Stimulated activated CD4-positive, alpha-beta T cell treated with anti-CD3 and anti-CD28 coated beads, TNF-alpha, amount 100 ng/mL, for 48 hours (primary cell): ENCODE data around the gene PTPMT1.
A peak's percentile ranks its signal among the peaks of the same experiment; 100 is the strongest.
"Not testable (repeated sequence)": the region's sequence is repeated elsewhere in the genome, so short reads cannot be mapped to it uniquely, and the experiment has no call there.

Experiments used
- DNase-seq, 3 donors: peaks; one replicate each; pipeline ENCODE4 v3.0.0-alpha.2; 2020; ENCODE audit warnings: low read depth in 3 of 3

The PTPMT1 gene

DNA sequence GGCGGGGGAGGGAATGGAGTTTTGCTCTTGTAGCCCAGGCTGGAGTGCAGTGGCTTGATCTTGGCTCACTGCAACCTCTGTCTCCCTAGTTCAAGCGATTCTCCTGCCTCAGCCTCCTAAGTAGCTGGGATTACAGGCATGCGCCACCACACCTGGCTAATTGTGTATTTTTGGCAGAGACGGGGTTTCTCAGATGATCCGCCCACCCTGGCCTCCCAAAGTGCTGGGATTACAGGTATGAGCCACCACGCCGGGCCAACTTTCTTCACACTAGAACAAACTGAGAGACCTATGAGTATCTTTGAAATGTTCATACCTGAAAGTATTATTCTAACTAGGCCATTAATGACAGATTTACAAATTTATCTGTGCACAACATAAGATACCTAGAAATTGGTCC, 19.1 kb upstream of the PTPMT1 start:
- not testable (repeated sequence) for DNase-seq

- DNase-seq, result no peak
Measured at GRCh38 chr11:47550288-47551047, 14.9 kb upstream of the PTPMT1 start.

- DNase-seq, result no peak
Measured at GRCh38 chr11:47551086-47551485, 14.3 kb upstream of the PTPMT1 start.

DNA sequence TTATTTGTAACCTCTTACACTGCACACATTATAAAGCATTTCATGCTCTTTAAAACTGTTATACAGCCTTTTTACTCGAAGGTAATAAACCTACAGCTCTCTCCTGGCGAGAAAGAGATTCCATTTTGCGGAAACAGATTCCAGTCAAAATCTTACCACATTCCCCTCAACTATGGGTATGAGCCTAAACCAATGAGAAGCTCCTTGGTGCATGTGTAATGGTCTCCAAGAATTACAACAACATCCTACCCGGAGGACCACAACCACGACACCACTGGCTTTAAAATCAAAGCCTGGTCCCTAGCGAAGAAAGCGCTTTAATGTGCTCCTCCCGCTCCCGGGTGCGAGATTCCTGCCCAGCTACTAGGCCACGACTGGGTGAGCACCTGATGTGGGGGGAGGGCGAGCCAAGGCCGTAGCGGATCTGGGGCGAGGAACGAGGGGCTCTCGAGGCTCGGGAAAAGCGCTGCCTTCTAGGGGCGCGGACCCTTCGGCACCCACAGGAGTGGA, 13.3 kb upstream of the PTPMT1 start:
- DNase-seq, result peak in 1 of 3 donors; percentile 18

DNA sequence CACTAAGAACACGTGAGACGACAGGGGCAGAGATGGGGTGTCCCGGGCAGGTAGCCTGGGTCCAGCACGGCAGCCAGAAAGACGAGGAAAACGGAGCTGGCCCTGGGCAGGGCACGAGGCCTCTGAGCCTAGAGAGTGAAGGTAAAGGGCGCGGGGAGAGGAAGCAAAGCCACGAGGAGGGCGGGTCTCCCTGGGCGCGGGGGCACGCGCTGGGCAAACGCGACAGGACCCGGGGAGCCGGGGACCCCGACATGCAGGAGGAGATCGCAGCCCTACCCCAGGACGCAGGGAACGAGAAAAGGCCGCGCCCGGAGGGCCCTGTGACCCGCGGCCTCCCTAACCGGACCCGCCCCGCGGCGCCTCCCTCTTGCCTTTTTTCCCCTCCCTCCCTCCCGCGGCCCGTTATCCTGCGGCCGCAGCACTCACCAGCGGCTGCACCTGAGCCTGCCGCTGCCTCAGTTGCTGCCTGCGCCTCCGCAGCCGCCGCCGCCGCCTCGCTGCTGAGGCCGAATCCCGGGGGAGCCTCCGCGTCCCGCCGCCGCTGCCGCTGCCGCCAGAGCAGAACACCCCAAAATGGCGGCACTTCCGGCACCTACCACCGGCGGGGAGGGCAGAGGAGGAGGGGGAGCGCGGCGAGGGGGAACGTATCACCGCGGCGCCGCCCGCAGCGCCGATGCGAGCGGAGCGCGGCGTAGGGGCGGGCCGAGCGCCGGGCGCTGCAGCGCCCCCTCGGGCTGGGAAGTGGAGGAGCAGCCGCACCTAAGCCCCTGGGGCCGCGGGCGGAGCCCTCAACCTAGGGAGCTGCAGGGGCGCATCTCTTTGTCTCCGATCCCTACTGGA, 12.6 kb upstream of the PTPMT1 start, which contains the start of gene CELF1:
CELF1 (minus strand) TSS at position 567 of the 840 bp plus-strand sequence. CDS start 53,609 bp downstream, outside the sequence.
- DNase-seq, result peak; percentile 86 to 90 (median 88)

- DNase-seq, result no peak
Measured at GRCh38 chr11:47553406-47553743, 12.0 kb upstream of the PTPMT1 start.

- DNase-seq, result not testable (repeated sequence)
Measured at GRCh38 chr11:47557004-47557403, 8.4 kb upstream of the PTPMT1 start.

GRCh38 chr11:47558695-47559094, 6.7 kb upstream of the PTPMT1 start:
- no peak for DNase-seq

- no peak for DNase-seq
Measured at GRCh38 chr11:47560426-47560825, 5.0 kb upstream of the PTPMT1 start.

- not testable (repeated sequence) for DNase-seq
Measured at GRCh38 chr11:47562393-47562792, 3.0 kb upstream of the PTPMT1 start.

- not testable (repeated sequence) for DNase-seq
Measured at GRCh38 chr11:47564366-47564765, 1.0 kb upstream of the PTPMT1 start.

DNA sequence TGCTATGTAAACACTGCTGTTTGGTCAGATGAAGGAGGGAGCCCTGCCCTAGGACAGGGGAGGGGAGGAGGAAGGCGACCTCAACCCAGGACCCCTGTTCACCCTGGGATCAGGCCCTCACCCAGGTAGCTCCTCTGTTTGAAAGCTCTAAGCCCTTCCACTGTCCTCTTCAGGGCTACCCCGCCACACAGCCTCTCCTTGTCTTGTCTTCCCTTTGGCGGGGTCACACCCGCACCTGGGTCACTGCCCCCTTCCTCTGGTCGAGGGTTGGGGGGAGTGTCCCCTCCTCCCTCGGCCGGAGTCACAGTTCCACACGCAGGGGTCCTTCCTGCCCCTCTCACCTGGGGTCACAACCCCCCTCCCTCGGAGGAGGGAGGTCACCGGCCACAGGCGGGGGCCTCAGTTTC, 463 bp upstream of the PTPMT1 start:
- DNase-seq, result no peak

- DNase-seq, result no peak
Measured at GRCh38 chr11:47566149-47566698, 825 bp downstream of the PTPMT1 start.

- DNase-seq, result no peak
Measured at GRCh38 chr11:47569646-47570045, 4.2 kb downstream of the PTPMT1 start.

- DNase-seq, result no peak
Measured at GRCh38 chr11:47570651-47571356, 5.4 kb downstream of the PTPMT1 start.

- no peak for DNase-seq
Measured at GRCh38 chr11:47571357-47571729, 5.9 kb downstream of the PTPMT1 start.

DNA sequence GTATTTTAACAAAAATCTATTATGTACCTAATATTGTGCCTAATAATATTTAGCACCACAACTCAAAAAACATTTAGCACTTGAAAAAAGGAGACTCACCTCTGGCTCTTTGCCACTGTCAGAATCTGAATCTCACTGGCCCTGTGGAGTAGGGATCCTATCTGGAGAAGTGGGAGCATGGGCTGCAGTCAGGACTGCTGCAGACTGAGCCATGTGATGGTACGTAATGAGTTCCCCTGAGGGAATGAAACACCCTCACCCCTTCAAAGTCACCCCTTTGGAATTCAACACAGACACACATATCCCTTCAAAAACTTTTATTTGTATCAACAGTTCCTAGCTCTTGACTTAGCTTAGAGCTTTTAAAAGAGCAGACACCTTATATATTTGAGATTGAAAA, 6.5 kb downstream of the PTPMT1 start:
- no peak for DNase-seq

DNA sequence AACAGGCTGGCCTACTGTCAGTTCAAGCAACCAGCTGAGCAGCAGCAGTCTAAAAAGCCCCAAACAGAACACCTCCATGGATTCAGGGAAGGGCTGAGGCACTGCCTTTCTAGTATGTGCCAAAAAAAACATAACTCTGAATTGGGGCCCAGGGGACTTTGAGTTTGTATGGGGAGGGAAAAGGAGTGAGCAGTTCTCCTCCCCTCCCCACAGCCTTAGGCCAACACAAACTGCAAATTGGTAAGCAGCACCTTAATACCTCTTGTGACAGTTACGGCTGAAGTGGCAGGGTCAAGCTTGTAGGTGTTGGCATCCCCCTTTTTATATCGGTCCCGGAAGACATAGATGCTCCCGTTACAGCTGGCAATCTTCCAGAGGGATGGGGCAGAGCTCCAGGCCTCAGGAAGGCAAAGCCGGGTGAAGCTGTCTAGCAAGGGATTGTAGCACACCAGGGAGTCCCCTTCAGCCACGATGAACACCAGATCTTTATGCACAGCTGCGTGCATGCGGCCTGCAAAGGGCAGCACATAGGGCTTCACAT, 7.4 kb downstream of the PTPMT1 start:
- no peak for DNase-seq

GRCh38 chr11:47573321-47573720, 7.9 kb downstream of the PTPMT1 start:
- DNase-seq, result no peak

DNA sequence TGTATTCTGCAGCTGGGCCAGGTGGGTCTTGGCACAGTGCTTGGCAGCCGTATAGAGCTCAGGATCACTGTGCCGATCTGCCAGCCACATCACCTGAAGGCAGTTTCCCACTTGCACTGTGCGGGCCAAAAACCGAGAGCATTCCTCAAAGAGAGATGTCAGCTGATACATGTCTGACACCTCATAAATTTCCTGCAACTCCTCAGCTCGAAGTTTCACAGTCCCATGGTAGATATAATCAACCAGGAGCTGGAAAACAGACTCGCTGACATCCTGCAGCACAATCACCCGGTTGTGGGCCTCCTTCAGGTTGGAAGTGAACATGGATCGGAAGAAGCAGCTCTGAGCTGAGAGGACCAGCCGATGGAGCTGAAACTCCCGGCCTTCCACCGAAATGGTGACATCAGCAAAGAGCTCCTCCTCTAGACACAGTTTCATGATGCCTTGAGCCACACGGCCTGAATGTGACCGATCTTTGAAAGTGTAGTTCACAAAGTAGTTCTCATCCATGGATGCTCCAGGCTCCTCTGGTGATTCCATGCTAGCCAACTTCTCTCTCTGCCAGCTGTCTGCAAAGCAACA, 12.2 kb downstream of the PTPMT1 start:
- no peak for DNase-seq
